HL-60 (cell line): ENCODE data around the gene AXIN1.

ENCODE experiments used
- DNase-seq, 2 experiments: peaks; one replicate each; pipeline ENCODE4 v3.0.0-alpha.2; 2010 to 2020; ENCODE audit warnings: low read depth in 1 of 2, low spot score in 1 of 2
- H3K27ac ChIP-seq: fragments of 250-450 bp; sonication (Bioruptor Pico); replicated peaks from 2 replicates; pipeline ENCODE4 v1.5.1; 2020; ENCODE audit warnings: mild to moderate bottlenecking, moderate library complexity
- H3K27me3 ChIP-seq: fragments of 250-450 bp; sonication (Bioruptor Pico); 2 replicates; pipeline ENCODE4 v1.5.1; 2021; ENCODE audit warnings: mild to moderate bottlenecking, moderate library complexity; ENCODE audit not compliant: insufficient read depth, poor library complexity, severe bottlenecking
- H3K4me3 ChIP-seq: replicated peaks from 2 replicates; pipeline ENCODE4 v1.5.1; 2011; ENCODE audit warnings: mild to moderate bottlenecking, control low read depth, low read length; ENCODE audit not compliant: insufficient read depth
- CTCF ChIP-seq: IDR thresholded peaks from one replicate; pipeline ENCODE4 v1.5.1; 2011; ENCODE audit warnings: low read length, control low read depth, inconsistent platforms; ENCODE audit not compliant: insufficient read depth
- GABPA ChIP-seq: IDR thresholded peaks from 2 replicates; pipeline ENCODE4 v1.6.1; 2012; ENCODE audit warnings: low read depth
- POLR2AphosphoS5 ChIP-seq: IDR thresholded peaks from 2 replicates; pipeline ENCODE4 v1.6.1; 2012; ENCODE audit warnings: low read depth
- SPI1 ChIP-seq: IDR thresholded peaks from 2 replicates; pipeline ENCODE4 v1.6.1; 2012; ENCODE audit warnings: low read depth, mild to moderate bottlenecking, borderline replicate concordance
- TF ChIP-seq, protein P1 (sequence below): IDR thresholded peaks from 2 replicates; pipeline ENCODE4 v1.6.1; 2012; ENCODE audit warnings: low read depth; ENCODE audit not compliant: insufficient replicate concordance

AXIN1 gene

GRCh38 chr16:263182-263774, 89.2 kb downstream of the AXIN1 start:
- no peak overlapping the region for H3K4me3 ChIP-seq
- TF ChIP-seq CTCF, result no peak
- TF ChIP-seq, protein P1, sequence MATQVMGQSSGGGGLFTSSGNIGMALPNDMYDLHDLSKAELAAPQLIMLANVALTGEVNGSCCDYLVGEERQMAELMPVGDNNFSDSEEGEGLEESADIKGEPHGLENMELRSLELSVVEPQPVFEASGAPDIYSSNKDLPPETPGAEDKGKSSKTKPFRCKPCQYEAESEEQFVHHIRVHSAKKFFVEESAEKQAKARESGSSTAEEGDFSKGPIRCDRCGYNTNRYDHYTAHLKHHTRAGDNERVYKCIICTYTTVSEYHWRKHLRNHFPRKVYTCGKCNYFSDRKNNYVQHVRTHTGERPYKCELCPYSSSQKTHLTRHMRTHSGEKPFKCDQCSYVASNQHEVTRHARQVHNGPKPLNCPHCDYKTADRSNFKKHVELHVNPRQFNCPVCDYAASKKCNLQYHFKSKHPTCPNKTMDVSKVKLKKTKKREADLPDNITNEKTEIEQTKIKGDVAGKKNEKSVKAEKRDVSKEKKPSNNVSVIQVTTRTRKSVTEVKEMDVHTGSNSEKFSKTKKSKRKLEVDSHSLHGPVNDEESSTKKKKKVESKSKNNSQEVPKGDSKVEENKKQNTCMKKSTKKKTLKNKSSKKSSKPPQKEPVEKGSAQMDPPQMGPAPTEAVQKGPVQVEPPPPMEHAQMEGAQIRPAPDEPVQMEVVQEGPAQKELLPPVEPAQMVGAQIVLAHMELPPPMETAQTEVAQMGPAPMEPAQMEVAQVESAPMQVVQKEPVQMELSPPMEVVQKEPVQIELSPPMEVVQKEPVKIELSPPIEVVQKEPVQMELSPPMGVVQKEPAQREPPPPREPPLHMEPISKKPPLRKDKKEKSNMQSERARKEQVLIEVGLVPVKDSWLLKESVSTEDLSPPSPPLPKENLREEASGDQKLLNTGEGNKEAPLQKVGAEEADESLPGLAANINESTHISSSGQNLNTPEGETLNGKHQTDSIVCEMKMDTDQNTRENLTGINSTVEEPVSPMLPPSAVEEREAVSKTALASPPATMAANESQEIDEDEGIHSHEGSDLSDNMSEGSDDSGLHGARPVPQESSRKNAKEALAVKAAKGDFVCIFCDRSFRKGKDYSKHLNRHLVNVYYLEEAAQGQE, result no peak
- TF ChIP-seq POLR2AphosphoS5, result no peak
- TF ChIP-seq SPI1, result no peak
- no peak for TF ChIP-seq GABPA
- no peak overlapping the region for H3K27ac ChIP-seq
- DNase-seq, result no peak
- H3K27me3 ChIP-seq, result no peaks in the 10 kb centered on the region

DNA sequence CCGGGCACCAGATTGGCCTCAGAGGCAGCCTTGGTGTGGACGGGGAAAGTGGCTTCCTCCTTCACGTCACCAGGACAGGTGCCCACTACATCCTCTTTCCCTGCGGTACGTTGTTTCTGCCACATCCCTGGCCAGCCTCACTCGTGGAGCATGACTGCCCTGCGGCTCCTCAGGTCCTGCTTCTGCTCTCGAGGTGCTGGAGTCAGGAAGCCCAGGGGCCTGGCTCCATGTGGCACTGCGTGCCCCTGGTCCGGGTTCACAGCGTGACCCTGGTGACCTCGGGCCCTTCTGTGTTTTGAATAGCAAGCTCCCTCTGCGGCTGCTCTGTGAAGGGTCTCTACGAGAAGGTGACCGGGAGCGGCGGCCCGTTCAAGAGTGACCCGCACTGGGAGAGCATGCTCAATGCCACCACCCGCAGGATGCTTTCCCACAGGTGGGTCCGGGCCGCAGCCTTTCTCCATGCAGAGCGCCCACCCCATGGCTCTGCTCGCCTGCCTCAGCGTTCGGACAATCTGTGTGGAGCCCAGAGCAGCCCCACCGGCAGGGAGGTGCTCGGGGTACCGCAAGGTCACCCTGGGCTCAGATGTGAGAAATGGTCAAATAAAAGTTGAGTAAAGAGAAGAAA, 90.3 kb downstream of the AXIN1 start:
- no peak for DNase-seq
- Histone ChIP-seq H3K4me3 (no peak overlapping the region), H3K27me3 (no peaks in the 10 kb centered on the region), H3K27ac (no peak overlapping the region)
- TF ChIP-seq, protein P1, result no peak
- TF ChIP-seq SPI1 (no peak), CTCF (no peak), GABPA (no peak), POLR2AphosphoS5 (no peak)

DNA sequence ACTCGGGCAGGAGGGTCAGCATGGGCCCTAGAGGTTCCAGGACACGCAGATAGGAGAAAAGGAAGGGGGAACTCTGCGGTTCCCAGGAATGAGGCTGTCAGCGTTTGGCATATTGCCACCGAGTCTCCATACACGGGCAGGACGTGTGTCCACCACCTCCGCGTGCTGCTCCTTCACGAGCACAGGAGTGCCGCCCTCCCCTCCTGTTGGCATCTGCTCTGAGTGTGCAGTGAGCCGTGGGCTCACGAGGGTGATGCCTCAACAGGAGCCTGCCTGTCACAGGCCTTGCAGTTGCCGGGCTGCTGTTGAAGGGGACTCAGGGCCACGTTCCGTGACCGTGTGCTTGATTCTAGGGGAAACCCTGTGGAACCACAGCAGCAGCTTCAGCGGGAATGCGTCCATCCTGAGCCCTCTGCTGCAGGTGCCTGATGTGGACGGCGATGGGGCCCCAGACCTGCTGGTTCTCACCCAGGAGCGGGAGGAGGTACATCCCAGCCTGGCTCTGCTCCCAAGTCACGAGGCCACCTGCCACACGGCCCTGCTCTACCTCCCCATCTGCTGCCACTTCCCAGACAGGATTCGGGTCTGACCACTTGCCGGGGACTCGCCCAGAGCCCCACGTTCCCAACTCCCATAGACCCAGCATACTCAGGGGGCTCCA, 91.4 kb downstream of the AXIN1 start:
- no peak for DNase-seq
- TF ChIP-seq SPI1 (no peak), GABPA (no peak), POLR2AphosphoS5 (no peak), CTCF (no peak)
- TF ChIP-seq, protein P1, result no peak
- no peak overlapping the region for H3K27ac ChIP-seq
- no peaks in the 10 kb centered on the region for H3K27me3 ChIP-seq
- H3K4me3 ChIP-seq, result no peak overlapping the region
